GM12878 (cell line): ENCODE results near the gene PEMT. TPM values are rescaled to one million over a fixed set of nuclear protein-coding genes. Genes with fewer than 3 reads are reported as not detected.

Experiments
- BHLHE40 ChIP-seq, 2 experiments: fragments of 450-650 bp in 1 of 2; IDR thresholded peaks; 2 replicates each; pipeline ENCODE4 v1.6.1; 2011 to 2017; ENCODE audit warnings: low read depth in 2 of 2, borderline replicate concordance in 1 of 2, improper control_type of control experiment in 1 of 2, low read length in 1 of 2, mild to moderate bottlenecking in 1 of 2
- CREB1 ChIP-seq: IDR thresholded peaks from 2 replicates; pipeline ENCODE4 v1.6.1; 2012; ENCODE audit warnings: low read depth, mild to moderate bottlenecking, inconsistent platforms
- EP300 ChIP-seq, 2 experiments: fragments of 150-350 bp in 1 of 2; IDR thresholded peaks; 2 replicates each; pipeline ENCODE4 v1.6.1; 2011 to 2012; ENCODE audit warnings: low read depth in 2 of 2, low read length in 2 of 2, borderline replicate concordance in 1 of 2, improper control_type of control experiment in 1 of 2, inconsistent platforms in 1 of 2; ENCODE audit not compliant: control insufficient read depth in 1 of 2
- IKZF2 ChIP-seq, 2 experiments: fragments of 450-650 bp; IDR thresholded peaks; 2 replicates each; pipeline ENCODE4 v1.6.1; 2017; ENCODE audit warnings: mild to moderate bottlenecking in 2 of 2, moderate library complexity in 2 of 2
- JUNB ChIP-seq: IDR thresholded peaks from 2 replicates; pipeline ENCODE4 v1.6.1; 2016; ENCODE audit warnings: antibody characterized with exemption, mild to moderate bottlenecking
- NBN ChIP-seq: fragments of 450-650 bp; IDR thresholded peaks from 2 replicates; pipeline ENCODE4 v1.6.1; 2016
- PML ChIP-seq: IDR thresholded peaks from 2 replicates; pipeline ENCODE4 v1.6.1; 2012; ENCODE audit warnings: low read length, inconsistent platforms
- SIX5 ChIP-seq: IDR thresholded peaks from 2 replicates; pipeline ENCODE4 v1.6.1; 2011; ENCODE audit warnings: mild to moderate bottlenecking, low read depth, low read length, moderate library complexity; ENCODE audit not compliant: severe bottlenecking
- SREBF2 ChIP-seq: IDR thresholded peaks from 2 replicates; pipeline ENCODE4 v1.6.1; 2012; ENCODE audit warnings: mild to moderate bottlenecking, low read length
- WRNIP1 ChIP-seq: IDR thresholded peaks from 2 replicates; pipeline ENCODE4 v1.6.1; 2011; ENCODE audit warnings: low read depth, low read length, improper control_type of control experiment, borderline replicate concordance
- YBX1 ChIP-seq: fragments of 450-650 bp; IDR thresholded peaks from 2 replicates; pipeline ENCODE4 v1.6.1; 2016; ENCODE audit warnings: antibody characterized with exemption
- YY1 ChIP-seq: IDR thresholded peaks from 2 replicates; pipeline ENCODE4 v1.6.1; 2011; ENCODE audit warnings: low read depth, mild to moderate bottlenecking, low read length
- polyA plus RNA-seq, 11 experiments: library from polyadenylated mRNA; depleted of rRNA in 4 of 11; unstranded in 6 of 11; stranded (reverse) in 5 of 11; fragments of >200 nt; fragmentation: Nextera tagmentation in 4 of 11; fragmentation: Illumina TruSeq in 1 of 11; extraction: Ambion mirVana in 4 of 11; extraction: Trizol in 1 of 11; gene quantifications; 1 replicate in 1 of 11; 2 replicates in 10 of 11; pipeline versions ENCODE4 v1.2.1 to v1.2.3, GENCODE V29; 2011 to 2016; ENCODE audit warnings: inconsistent platforms in 2 of 11, missing spikeins in 2 of 11, low read depth in 1 of 11
- total RNA-seq, 4 experiments: library from RNA; depleted of rRNA in 3 of 4; stranded (reverse); fragments of >200 nt in 3 of 4; fragmentation: Illumina TruSeq in 1 of 4; extraction: Trizol in 1 of 4; gene quantifications; 2 replicates each; pipeline versions ENCODE4 v1.2.1 to v1.2.3, GENCODE V29; 2013 to 2021
- TF ChIP-seq, protein P1 (sequence below): fragments of 450-650 bp; IDR thresholded peaks from 2 replicates; pipeline ENCODE4 v1.6.1; 2016; ENCODE audit warnings: mild to moderate bottlenecking, moderate library complexity, borderline replicate concordance
- TF ChIP-seq, protein P2 (sequence below), 3 experiments: IDR thresholded peaks in 2 of 3; conservative IDR thresholded peaks in 1 of 3; 2 replicates each; pipeline ENCODE4 v1.5.1; 2011; ENCODE audit warnings: low read depth in 3 of 3, low read length in 3 of 3, mild to moderate bottlenecking in 3 of 3, control low read depth in 2 of 3, moderate library complexity in 2 of 3, inconsistent platforms in 1 of 3, mixed read lengths in 1 of 3; ENCODE audit not compliant: control insufficient read depth in 2 of 3, insufficient read depth in 1 of 3; ENCODE audit errors: extremely low read depth in 1 of 3
- TF ChIP-seq, protein P3 (sequence below): fragments of 450-650 bp; IDR thresholded peaks from 2 replicates; pipeline ENCODE4 v1.6.1; 2014; ENCODE audit warnings: mild to moderate bottlenecking
- TF ChIP-seq, protein P4 (sequence below): fragments of 450-650 bp; IDR thresholded peaks from 2 replicates; pipeline ENCODE4 v1.6.1; 2017; ENCODE audit warnings: mild to moderate bottlenecking, moderate library complexity

Gene PEMT
- total and polyA plus RNA-seq, 10 of the 15 experiments (the other 5 are each of a cell fraction or from before 2014, with no cell fraction given) = 2.8 to 44.7 (median 25.4) TPM

DNA sequence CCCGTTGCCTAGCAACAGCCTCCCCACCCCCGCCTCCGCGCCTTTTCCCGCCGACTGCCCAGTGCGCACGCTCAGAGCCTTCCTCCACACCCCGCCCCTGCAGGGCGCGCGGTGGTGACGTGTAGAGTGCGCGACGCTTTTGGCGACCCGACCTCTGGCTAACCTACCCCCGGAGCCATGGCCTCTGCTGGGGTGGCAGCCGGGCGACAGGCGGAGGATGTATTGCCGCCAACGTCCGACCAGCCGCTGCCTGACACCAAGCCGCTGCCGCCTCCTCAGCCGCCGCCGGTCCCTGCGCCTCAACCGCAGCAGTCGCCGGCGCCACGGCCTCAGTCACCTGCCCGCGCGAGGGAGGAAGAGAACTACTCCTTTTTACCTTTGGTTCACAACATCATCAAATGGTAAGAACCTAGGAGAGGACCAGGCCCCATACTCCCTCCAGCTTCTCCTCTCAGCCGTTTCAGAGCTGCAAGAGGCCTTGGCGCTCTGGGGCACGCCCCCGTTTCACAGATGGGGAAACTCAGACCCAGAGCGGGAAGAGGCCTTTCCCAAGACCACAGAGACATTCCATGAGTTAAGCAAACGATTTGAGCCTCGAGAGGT is 114.5 kb downstream of the PEMT start, which contains the start of gene MED9 (continued):
- TF ChIP-seq YBX1 (no peak), BHLHE40 (IDR thresholded peaks at IDR 0.05; ENCODE audit: borderline replicate concordance in 1 of 2, low read depth in 2 of 2, low read length in 1 of 2) (peak; percentile 37 to 70; a peak in 2 of 4 replicates), JUNB (no peak), SIX5 (peak; percentile 61), YY1 (peak; percentile 93), EP300 (IDR thresholded peaks at IDR 0.05; ENCODE audit: borderline replicate concordance in 1 of 2, control insufficient read depth in 1 of 2, low read depth in 2 of 2, low read length in 2 of 2) (no peak), NBN (peak; percentile 79), WRNIP1 (no peak), IKZF2 (IDR thresholded peaks at IDR 0.05) (no peak), CREB1 (peak; percentile 99), SREBF2 (no peak), PML (no peak)
- TF ChIP-seq, protein P1, sequence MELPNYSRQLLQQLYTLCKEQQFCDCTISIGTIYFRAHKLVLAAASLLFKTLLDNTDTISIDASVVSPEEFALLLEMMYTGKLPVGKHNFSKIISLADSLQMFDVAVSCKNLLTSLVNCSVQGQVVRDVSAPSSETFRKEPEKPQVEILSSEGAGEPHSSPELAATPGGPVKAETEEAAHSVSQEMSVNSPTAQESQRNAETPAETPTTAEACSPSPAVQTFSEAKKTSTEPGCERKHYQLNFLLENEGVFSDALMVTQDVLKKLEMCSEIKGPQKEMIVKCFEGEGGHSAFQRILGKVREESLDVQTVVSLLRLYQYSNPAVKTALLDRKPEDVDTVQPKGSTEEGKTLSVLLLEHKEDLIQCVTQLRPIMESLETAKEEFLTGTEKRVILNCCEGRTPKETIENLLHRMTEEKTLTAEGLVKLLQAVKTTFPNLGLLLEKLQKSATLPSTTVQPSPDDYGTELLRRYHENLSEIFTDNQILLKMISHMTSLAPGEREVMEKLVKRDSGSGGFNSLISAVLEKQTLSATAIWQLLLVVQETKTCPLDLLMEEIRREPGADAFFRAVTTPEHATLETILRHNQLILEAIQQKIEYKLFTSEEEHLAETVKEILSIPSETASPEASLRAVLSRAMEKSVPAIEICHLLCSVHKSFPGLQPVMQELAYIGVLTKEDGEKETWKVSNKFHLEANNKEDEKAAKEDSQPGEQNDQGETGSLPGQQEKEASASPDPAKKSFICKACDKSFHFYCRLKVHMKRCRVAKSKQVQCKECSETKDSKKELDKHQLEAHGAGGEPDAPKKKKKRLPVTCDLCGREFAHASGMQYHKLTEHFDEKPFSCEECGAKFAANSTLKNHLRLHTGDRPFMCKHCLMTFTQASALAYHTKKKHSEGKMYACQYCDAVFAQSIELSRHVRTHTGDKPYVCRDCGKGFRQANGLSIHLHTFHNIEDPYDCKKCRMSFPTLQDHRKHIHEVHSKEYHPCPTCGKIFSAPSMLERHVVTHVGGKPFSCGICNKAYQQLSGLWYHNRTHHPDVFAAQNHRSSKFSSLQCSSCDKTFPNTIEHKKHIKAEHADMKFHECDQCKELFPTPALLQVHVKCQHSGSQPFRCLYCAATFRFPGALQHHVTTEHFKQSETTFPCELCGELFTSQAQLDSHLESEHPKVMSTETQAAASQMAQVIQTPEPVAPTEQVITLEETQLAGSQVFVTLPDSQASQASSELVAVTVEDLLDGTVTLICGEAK = no peak
- TF ChIP-seq, protein P2, sequence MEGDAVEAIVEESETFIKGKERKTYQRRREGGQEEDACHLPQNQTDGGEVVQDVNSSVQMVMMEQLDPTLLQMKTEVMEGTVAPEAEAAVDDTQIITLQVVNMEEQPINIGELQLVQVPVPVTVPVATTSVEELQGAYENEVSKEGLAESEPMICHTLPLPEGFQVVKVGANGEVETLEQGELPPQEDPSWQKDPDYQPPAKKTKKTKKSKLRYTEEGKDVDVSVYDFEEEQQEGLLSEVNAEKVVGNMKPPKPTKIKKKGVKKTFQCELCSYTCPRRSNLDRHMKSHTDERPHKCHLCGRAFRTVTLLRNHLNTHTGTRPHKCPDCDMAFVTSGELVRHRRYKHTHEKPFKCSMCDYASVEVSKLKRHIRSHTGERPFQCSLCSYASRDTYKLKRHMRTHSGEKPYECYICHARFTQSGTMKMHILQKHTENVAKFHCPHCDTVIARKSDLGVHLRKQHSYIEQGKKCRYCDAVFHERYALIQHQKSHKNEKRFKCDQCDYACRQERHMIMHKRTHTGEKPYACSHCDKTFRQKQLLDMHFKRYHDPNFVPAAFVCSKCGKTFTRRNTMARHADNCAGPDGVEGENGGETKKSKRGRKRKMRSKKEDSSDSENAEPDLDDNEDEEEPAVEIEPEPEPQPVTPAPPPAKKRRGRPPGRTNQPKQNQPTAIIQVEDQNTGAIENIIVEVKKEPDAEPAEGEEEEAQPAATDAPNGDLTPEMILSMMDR (IDR thresholded peaks at IDR 0.05 in 2 of 3, conservative IDR thresholded peaks at IDR 0.05 in 1 of 3; ENCODE audit: control insufficient read depth in 2 of 3, extremely low read depth in 1 of 3, insufficient read depth in 1 of 3, low read depth in 3 of 3, low read length in 3 of 3) = no peak
- TF ChIP-seq, protein P3, sequence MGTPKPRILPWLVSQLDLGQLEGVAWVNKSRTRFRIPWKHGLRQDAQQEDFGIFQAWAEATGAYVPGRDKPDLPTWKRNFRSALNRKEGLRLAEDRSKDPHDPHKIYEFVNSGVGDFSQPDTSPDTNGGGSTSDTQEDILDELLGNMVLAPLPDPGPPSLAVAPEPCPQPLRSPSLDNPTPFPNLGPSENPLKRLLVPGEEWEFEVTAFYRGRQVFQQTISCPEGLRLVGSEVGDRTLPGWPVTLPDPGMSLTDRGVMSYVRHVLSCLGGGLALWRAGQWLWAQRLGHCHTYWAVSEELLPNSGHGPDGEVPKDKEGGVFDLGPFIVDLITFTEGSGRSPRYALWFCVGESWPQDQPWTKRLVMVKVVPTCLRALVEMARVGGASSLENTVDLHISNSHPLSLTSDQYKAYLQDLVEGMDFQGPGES = no peak
- TF ChIP-seq, protein P4, sequence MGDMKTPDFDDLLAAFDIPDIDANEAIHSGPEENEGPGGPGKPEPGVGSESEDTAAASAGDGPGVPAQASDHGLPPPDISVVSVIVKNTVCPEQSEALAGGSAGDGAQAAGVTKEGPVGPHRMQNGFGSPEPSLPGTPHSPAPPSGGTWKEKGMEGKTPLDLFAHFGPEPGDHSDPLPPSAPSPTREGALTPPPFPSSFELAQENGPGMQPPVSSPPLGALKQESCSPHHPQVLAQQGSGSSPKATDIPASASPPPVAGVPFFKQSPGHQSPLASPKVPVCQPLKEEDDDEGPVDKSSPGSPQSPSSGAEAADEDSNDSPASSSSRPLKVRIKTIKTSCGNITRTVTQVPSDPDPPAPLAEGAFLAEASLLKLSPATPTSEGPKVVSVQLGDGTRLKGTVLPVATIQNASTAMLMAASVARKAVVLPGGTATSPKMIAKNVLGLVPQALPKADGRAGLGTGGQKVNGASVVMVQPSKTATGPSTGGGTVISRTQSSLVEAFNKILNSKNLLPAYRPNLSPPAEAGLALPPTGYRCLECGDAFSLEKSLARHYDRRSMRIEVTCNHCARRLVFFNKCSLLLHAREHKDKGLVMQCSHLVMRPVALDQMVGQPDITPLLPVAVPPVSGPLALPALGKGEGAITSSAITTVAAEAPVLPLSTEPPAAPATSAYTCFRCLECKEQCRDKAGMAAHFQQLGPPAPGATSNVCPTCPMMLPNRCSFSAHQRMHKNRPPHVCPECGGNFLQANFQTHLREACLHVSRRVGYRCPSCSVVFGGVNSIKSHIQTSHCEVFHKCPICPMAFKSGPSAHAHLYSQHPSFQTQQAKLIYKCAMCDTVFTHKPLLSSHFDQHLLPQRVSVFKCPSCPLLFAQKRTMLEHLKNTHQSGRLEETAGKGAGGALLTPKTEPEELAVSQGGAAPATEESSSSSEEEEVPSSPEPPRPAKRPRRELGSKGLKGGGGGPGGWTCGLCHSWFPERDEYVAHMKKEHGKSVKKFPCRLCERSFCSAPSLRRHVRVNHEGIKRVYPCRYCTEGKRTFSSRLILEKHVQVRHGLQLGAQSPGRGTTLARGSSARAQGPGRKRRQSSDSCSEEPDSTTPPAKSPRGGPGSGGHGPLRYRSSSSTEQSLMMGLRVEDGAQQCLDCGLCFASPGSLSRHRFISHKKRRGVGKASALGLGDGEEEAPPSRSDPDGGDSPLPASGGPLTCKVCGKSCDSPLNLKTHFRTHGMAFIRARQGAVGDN = peak; percentile 56
